GM23338 (cell line): ENCODE data around the gene NEK6. TPM values are rescaled to one million over a fixed set of nuclear protein-coding genes. Genes with fewer than 3 reads are reported as not detected.
A peak's percentile ranks its signal among the peaks of the same experiment; 100 is the strongest.

Experiments used
- ATAC-seq: fragments of 200-7000 bp; cut with Tn5 transposase; 3 replicates; pipeline ENCODE4 v1.9.1; 2020
- DNase-seq: peaks from one replicate; pipeline ENCODE4 v3.0.0-alpha.2; 2015; ENCODE audit warnings: low spot score
- H2AFZ ChIP-seq: fragments of 200-600 bp; sonication (generic); 2 replicates; pipeline ENCODE4 v1.8.0; 2016; ENCODE audit warnings: antibody characterized with exemption, mild to moderate bottlenecking, moderate library complexity
- H3F3A ChIP-seq: fragments of 200-600 bp; sonication (generic); replicated peaks from 2 replicates; pipeline ENCODE4 v1.8.0; 2017; ENCODE audit warnings: antibody characterized with exemption, mixed run types, low read depth
- H3K27ac ChIP-seq: fragments of 200-600 bp; sonication (generic); 2 replicates; pipeline ENCODE4 v1.6.1; 2016; ENCODE audit warnings: low read depth
- H3K27me3 ChIP-seq: fragments of 200-600 bp; sonication (generic); 2 replicates; pipeline ENCODE4 v1.8.0; 2016; ENCODE audit warnings: mild to moderate bottlenecking, mixed run types, moderate library complexity; ENCODE audit not compliant: insufficient read depth
- H3K36me3 ChIP-seq: fragments of 200-600 bp; sonication (generic); 2 replicates; pipeline ENCODE4 v1.8.0; 2016; ENCODE audit warnings: mild to moderate bottlenecking; ENCODE audit not compliant: insufficient read depth
- H3K4me1 ChIP-seq: fragments of 200-600 bp; sonication (generic); 2 replicates; pipeline ENCODE4 v1.8.0; 2016; ENCODE audit warnings: mild to moderate bottlenecking, moderate library complexity; ENCODE audit not compliant: insufficient read depth
- H3K4me2 ChIP-seq: fragments of 200-600 bp; sonication (generic); 2 replicates; pipeline ENCODE4 v1.7.1; 2017; ENCODE audit warnings: mixed run types
- H3K4me3 ChIP-seq: fragments of 200-600 bp; sonication (generic); 2 replicates; pipeline ENCODE4 v1.6.1; 2016; ENCODE audit warnings: mixed run types
- H3K79me2 ChIP-seq: fragments of 200-600 bp; sonication (generic); replicated peaks from 2 replicates; pipeline ENCODE4 v1.8.0; 2017; ENCODE audit warnings: mild to moderate bottlenecking; ENCODE audit not compliant: insufficient read depth
- H3K9me2 ChIP-seq: fragments of 200-600 bp; sonication (generic); 2 replicates; pipeline ENCODE4 v1.8.0; 2017; ENCODE audit not compliant: insufficient read depth
- H4K20me1 ChIP-seq: fragments of 200-600 bp; sonication (generic); replicated peaks from 2 replicates; pipeline ENCODE4 v1.8.0; 2017; ENCODE audit warnings: mild to moderate bottlenecking; ENCODE audit not compliant: insufficient read depth
- H3K27ac Mint-ChIP-seq: 2 replicates; pipeline ENCODE4 v1.8.0; 2020; ENCODE audit warnings: inconsistent platforms, mild to moderate bottlenecking, moderate library complexity, mixed read lengths
- H3K27me3 Mint-ChIP-seq: 3 replicates; pipeline ENCODE4 v1.8.0; 2022; ENCODE audit warnings: low read depth, mild to moderate bottlenecking, moderate library complexity, mixed read lengths, inconsistent platforms; ENCODE audit not compliant: insufficient read depth, poor library complexity
- H3K36me3 Mint-ChIP-seq: 3 replicates; pipeline ENCODE4 v1.8.0; 2021; ENCODE audit warnings: low read depth, mild to moderate bottlenecking, inconsistent platforms, moderate library complexity, mixed read lengths
- H3K4me1 Mint-ChIP-seq: 3 replicates; pipeline ENCODE4 v1.8.0; 2020; ENCODE audit warnings: mild to moderate bottlenecking, inconsistent platforms, mixed read lengths
- H3K4me3 Mint-ChIP-seq: 3 replicates; pipeline ENCODE4 v1.8.0; 2021; ENCODE audit warnings: moderate library complexity, mild to moderate bottlenecking, inconsistent platforms, mixed read lengths
- H3K9me3 Mint-ChIP-seq: 3 replicates; pipeline ENCODE4 v1.8.0; 2020; ENCODE audit warnings: moderate library complexity, mild to moderate bottlenecking, inconsistent platforms, mixed read lengths
- CTCF ChIP-seq, 2 experiments: fragments of 200-600 bp in 1 of 2; sonication (generic) in 1 of 2; conservative IDR thresholded peaks; 2 replicates each; pipeline versions ENCODE4 v1.5.1 to v1.6.1; 2016 to 2017; ENCODE audit warnings: antibody characterized with exemption in 2 of 2, low read depth in 2 of 2, mild to moderate bottlenecking in 2 of 2, moderate library complexity in 1 of 2
- EZH2 ChIP-seq: fragments of 200-600 bp; sonication (generic); IDR thresholded peaks from one replicate; pipeline ENCODE4 v1.8.0; 2017; ENCODE audit warnings: antibody characterized with exemption, mild to moderate bottlenecking, low read depth; ENCODE audit not compliant: unreplicated experiment
- JUNB ChIP-seq: IDR thresholded peaks from one replicate; pipeline ENCODE4 v1.6.1; 2016; ENCODE audit warnings: antibody characterized with exemption; ENCODE audit not compliant: unreplicated experiment
- NANOG ChIP-seq: IDR thresholded peaks from 2 replicates; pipeline ENCODE4 v1.6.1; 2016; ENCODE audit warnings: antibody characterized with exemption, borderline replicate concordance
- POLR2AphosphoS5 ChIP-seq: IDR thresholded peaks from 2 replicates; pipeline ENCODE4 v1.6.1; 2016; ENCODE audit warnings: antibody characterized with exemption, low read depth
- STAT1 ChIP-seq: IDR thresholded peaks from one replicate; pipeline ENCODE4 v1.6.1; 2016; ENCODE audit warnings: antibody characterized with exemption; ENCODE audit not compliant: unreplicated experiment
- ZNF331 ChIP-seq: fragments of 250-450 bp; sonication (Bioruptor Pico); IDR thresholded peaks from 2 replicates; pipeline ENCODE4 v1.5.0; 2020; ENCODE audit warnings: low read depth, mild to moderate bottlenecking, moderate library complexity
- polyA plus RNA-seq: library from polyadenylated mRNA; unstranded; fragments of >200 nt; fragmentation: Nextera tagmentation; extraction: Ambion mirVana; gene quantifications from 2 replicates; pipeline ENCODE4 v1.2.1, GENCODE V29; 2016
- total RNA-seq: library from RNA; depleted of rRNA; stranded (reverse); fragments of >200 nt; shearing (Covaris generic); gene quantifications from 2 replicates; pipeline ENCODE4 v1.2.3, GENCODE V29; 2014
- TF ChIP-seq, protein P1 (sequence below): IDR thresholded peaks from one replicate; pipeline ENCODE4 v1.6.1; 2018; ENCODE audit warnings: antibody characterized with exemption; ENCODE audit not compliant: unreplicated experiment
- TF ChIP-seq, protein P2 (sequence below): IDR thresholded peaks from 2 replicates; pipeline ENCODE4 v1.6.1; 2016; ENCODE audit warnings: antibody characterized with exemption

Gene NEK6
- total and polyA plus RNA-seq, 2 experiments from 2014 or later = 8.1 to 11.2 TPM

DNA sequence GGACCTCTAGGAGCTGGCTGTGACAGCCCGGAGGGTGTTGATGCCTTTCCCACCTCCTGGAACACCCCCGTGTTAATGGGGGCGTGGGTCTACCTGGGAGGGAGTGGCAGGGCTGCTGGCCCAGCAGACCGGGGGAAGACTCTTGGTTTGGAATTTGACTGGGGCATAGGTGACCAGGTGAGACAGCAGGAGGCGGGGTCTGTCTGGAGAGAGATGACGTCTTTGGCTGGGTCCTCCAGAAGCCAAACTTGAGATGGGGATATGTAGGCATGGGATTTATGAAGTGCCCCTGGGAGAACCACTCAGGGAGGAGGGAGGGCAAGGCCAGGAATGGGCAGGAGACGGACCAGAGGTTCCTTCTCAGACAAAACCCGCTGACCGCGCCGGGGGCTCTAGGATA lies 42.6 kb downstream of the NEK6 start:
- H3K27ac ChIP-seq = no peak overlapping the region
- Mint-ChIP-seq H3K27me3 (peaks cover 10% of the 10 kb centered on the region), H3K9me3 (no peaks in the 10 kb centered on the region), H3K4me3 (no peak overlapping the region), H3K27ac (peak overlapping the region; percentile 47; the same call in 1 of the 2 replicates), H3K4me1 (peaks cover 14% of the 10 kb centered on the region), H3K36me3 (no peaks in the 10 kb centered on the region)
- H3K79me2 ChIP-seq = 0 out of 2 replicates have a peak, but pooled peaks cover 3% of the 10 kb centered on the region
- no peak for DNase-seq
- no peaks in the 10 kb centered on the region for H3K4me1 ChIP-seq
- peak; percentile 13; the same call in 2 of the 3 replicates for ATAC-seq
- H3K4me2 ChIP-seq = no peak overlapping the region
- H3K9me2 ChIP-seq = no peaks in the 10 kb centered on the region
- no peaks in the 10 kb centered on the region for H3K36me3 ChIP-seq
- no peak overlapping the region for H2AFZ ChIP-seq
- no peaks in the 10 kb centered on the region for H3K27me3 ChIP-seq
- no peaks in the 10 kb centered on the region for H3F3A ChIP-seq
- no peak for TF ChIP-seq ZNF331 (CRISPR knock-in tag)
- TF ChIP-seq JUNB = no peak
- TF ChIP-seq POLR2AphosphoS5 = no peak
- TF ChIP-seq STAT1 = no peak
- TF ChIP-seq CTCF (conservative IDR thresholded peaks at IDR 0.05; ENCODE audit: low read depth in 2 of 2) = no peak
- TF ChIP-seq, protein P1, sequence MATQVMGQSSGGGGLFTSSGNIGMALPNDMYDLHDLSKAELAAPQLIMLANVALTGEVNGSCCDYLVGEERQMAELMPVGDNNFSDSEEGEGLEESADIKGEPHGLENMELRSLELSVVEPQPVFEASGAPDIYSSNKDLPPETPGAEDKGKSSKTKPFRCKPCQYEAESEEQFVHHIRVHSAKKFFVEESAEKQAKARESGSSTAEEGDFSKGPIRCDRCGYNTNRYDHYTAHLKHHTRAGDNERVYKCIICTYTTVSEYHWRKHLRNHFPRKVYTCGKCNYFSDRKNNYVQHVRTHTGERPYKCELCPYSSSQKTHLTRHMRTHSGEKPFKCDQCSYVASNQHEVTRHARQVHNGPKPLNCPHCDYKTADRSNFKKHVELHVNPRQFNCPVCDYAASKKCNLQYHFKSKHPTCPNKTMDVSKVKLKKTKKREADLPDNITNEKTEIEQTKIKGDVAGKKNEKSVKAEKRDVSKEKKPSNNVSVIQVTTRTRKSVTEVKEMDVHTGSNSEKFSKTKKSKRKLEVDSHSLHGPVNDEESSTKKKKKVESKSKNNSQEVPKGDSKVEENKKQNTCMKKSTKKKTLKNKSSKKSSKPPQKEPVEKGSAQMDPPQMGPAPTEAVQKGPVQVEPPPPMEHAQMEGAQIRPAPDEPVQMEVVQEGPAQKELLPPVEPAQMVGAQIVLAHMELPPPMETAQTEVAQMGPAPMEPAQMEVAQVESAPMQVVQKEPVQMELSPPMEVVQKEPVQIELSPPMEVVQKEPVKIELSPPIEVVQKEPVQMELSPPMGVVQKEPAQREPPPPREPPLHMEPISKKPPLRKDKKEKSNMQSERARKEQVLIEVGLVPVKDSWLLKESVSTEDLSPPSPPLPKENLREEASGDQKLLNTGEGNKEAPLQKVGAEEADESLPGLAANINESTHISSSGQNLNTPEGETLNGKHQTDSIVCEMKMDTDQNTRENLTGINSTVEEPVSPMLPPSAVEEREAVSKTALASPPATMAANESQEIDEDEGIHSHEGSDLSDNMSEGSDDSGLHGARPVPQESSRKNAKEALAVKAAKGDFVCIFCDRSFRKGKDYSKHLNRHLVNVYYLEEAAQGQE = no peak
- TF ChIP-seq, protein P2, sequence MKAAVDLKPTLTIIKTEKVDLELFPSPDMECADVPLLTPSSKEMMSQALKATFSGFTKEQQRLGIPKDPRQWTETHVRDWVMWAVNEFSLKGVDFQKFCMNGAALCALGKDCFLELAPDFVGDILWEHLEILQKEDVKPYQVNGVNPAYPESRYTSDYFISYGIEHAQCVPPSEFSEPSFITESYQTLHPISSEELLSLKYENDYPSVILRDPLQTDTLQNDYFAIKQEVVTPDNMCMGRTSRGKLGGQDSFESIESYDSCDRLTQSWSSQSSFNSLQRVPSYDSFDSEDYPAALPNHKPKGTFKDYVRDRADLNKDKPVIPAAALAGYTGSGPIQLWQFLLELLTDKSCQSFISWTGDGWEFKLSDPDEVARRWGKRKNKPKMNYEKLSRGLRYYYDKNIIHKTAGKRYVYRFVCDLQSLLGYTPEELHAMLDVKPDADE = no peak
- no peak for TF ChIP-seq NANOG
- no peak for TF ChIP-seq EZH2
- H4K20me1 ChIP-seq = no peaks in the 10 kb centered on the region
- H3K4me3 ChIP-seq = no peak overlapping the region

GRCh38 chr9:124302921-124303320 lies 45.2 kb downstream of the NEK6 start:
- Histone ChIP-seq H3K27ac (no peak overlapping the region), H3K36me3 (no peaks in the 10 kb centered on the region), H3K79me2 (0 out of 2 replicates have a peak, but pooled peaks cover 3% of the 10 kb centered on the region), H3K4me2 (no peak overlapping the region), H3F3A (no peaks in the 10 kb centered on the region), H3K27me3 (no peaks in the 10 kb centered on the region), H2AFZ (no peak overlapping the region), H3K4me3 (no peak overlapping the region), H4K20me1 (no peaks in the 10 kb centered on the region), H3K9me2 (no peaks in the 10 kb centered on the region), H3K4me1 (no peaks in the 10 kb centered on the region)
- H3K4me3 Mint-ChIP-seq = no peak overlapping the region
- no peak overlapping the region for H3K27ac Mint-ChIP-seq
- H3K9me3 Mint-ChIP-seq = no peaks in the 10 kb centered on the region
- peaks cover 12% of the 10 kb centered on the region for H3K4me1 Mint-ChIP-seq
- no peak for ATAC-seq
- peaks cover 8% of the 10 kb centered on the region for H3K27me3 Mint-ChIP-seq
- no peaks in the 10 kb centered on the region for H3K36me3 Mint-ChIP-seq
- DNase-seq = no peak
- TF ChIP-seq CTCF (conservative IDR thresholded peaks at IDR 0.05; ENCODE audit: low read depth in 2 of 2) = no peak
- no peak for TF ChIP-seq ZNF331 (CRISPR knock-in tag)
- no peak for TF ChIP-seq NANOG
- TF ChIP-seq, protein P2 = no peak
